Left lung (tissue), 10 donors: ENCODE data around the gene HACD1. TPM values are rescaled to one million over a fixed set of nuclear protein-coding genes. Genes with fewer than 3 reads are reported as not detected.
A peak's percentile ranks its signal among the peaks of the same experiment; 100 is the strongest.

Experiments
- ATAC-seq: fragments of 200-7000 bp; cut with Tn5 transposase; one replicate; pipeline ENCODE4 v1.9.1; 2020; ENCODE audit warnings: moderate library complexity
- DNase-seq, 4 donors: peaks; one replicate each; pipeline ENCODE4 v3.0.0-alpha.2; 2013 to 2020
- H3K27ac ChIP-seq, 2 donors: fragments of 200-600 bp; sonication (generic) in 1 of 2; one replicate each; pipeline versions ENCODE4 v1.5.0 to v1.8.0; 2020 to 2021
- H3K27me3 ChIP-seq, 2 donors: fragments of 200-600 bp; sonication (generic) in 1 of 2; one replicate each; pipeline versions ENCODE4 v1.5.0 to v1.8.0; 2020 to 2021
- H3K36me3 ChIP-seq, 2 donors: fragments of 200-600 bp; sonication (generic) in 1 of 2; one replicate each; pipeline versions ENCODE4 v1.5.0 to v1.8.0; 2020 to 2021
- H3K4me1 ChIP-seq, 2 donors: fragments of 200-600 bp; one replicate each; pipeline ENCODE4 v1.8.0; 2021
- H3K4me3 ChIP-seq, 2 donors: fragments of 200-600 bp; sonication (generic) in 1 of 2; one replicate each; pipeline versions ENCODE4 v1.5.0 to v1.8.0; 2020 to 2021; ENCODE audit warnings: mild to moderate bottlenecking in 1 of 2
- H3K9me3 ChIP-seq, 2 donors: fragments of 200-600 bp; sonication (generic) in 1 of 2; one replicate each; pipeline versions ENCODE4 v1.5.0 to v1.8.0; 2020 to 2021
- CTCF ChIP-seq, 2 donors: fragments of 200-600 bp; sonication (generic) in 1 of 2; IDR thresholded peaks; one replicate each; pipeline versions ENCODE4 v1.5.0 to v1.8.0; 2021; ENCODE audit warnings: antibody characterized with exemption in 2 of 2
- intact Hi-C, 2 donors: fragments of 100-400 bp; cut with DNase I; formaldehyde crosslinking; loops; one replicate each; pipeline versions ENCODE4 v1.11.2 to v1.14.2; 2022
- polyA plus RNA-seq, 6 donors: library from polyadenylated mRNA; unstranded; fragments of 120-200 nt; gene quantifications; one replicate each; pipeline ENCODE4 v1.2.1, GENCODE V29; 2013; ENCODE audit not compliant: insufficient read length in 6 of 6
- total RNA-seq, 2 donors: library from RNA; stranded (reverse); fragmentation: NEBNext Ultra II Directional; extraction: Animal tissue kit (Norgen Biotek cat#: 25700); gene quantifications; one replicate each; pipeline ENCODE4 v1.2.1, GENCODE V29; 2021
- donor health status: DM: no; HTN: yes; CAD: no.
- donor health status: DM: no; HTN: no; CAD: no.

HACD1 gene
- total and polyA plus RNA-seq, 8 donors: 21.8 to 47.0 (median 25.1) TPM

- Histone ChIP-seq H3K36me3 (no peaks in the 10 kb centered on the region), H3K27me3 (no peaks in the 10 kb centered on the region), H3K27ac (no peak overlapping the region), H3K9me3 (peaks cover 0 to 5% of the 10 kb centered on the region in 2 donors), H3K4me3 (no peak overlapping the region), H3K4me1 (peaks cover 0 to 43% of the 10 kb centered on the region in 2 donors)
- no peak for DNase-seq
- no peak for ATAC-seq
- no peak for TF ChIP-seq CTCF (IDR thresholded peaks at IDR 0.05)
- intact Hi-C loops: no loop called here
Observed at GRCh38 chr10:17655009-17655408, 37.8 kb upstream of the HACD1 start.

- Histone ChIP-seq H3K36me3 (no peaks in the 10 kb centered on the region), H3K9me3 (peaks cover 0 to 5% of the 10 kb centered on the region in 2 donors), H3K27ac (no peak overlapping the region), H3K4me3 (no peak overlapping the region), H3K4me1 (peaks cover 0 to 60% of the 10 kb centered on the region in 2 donors), H3K27me3 (no peaks in the 10 kb centered on the region)
- DNase-seq (no peak), ATAC-seq (peak; percentile 31)
- intact Hi-C loops: no loop called here
- no peak for TF ChIP-seq CTCF (IDR thresholded peaks at IDR 0.05)
Observed at GRCh38 chr10:17652585-17652984, 35.4 kb upstream of the HACD1 start.

GRCh38 chr10:17651896-17652295 is 34.7 kb upstream of the HACD1 start:
- no peaks in the 10 kb centered on the region for H3K27me3 ChIP-seq
- TF ChIP-seq CTCF (IDR thresholded peaks at IDR 0.05): no peak
- no peak overlapping the region for H3K4me3 ChIP-seq
- peaks cover under 1 to 60% of the 10 kb centered on the region in 2 donors for H3K4me1 ChIP-seq
- H3K9me3 ChIP-seq: peaks cover 0 to 5% of the 10 kb centered on the region in 2 donors
- intact Hi-C loops: no loop called here
- H3K36me3 ChIP-seq: no peaks in the 10 kb centered on the region
- ATAC-seq: no peak
- H3K27ac ChIP-seq: peak overlapping the region in 1 of 2 donors; percentile 14
- DNase-seq: no peak

- TF ChIP-seq CTCF (IDR thresholded peaks at IDR 0.05): no peak
- Histone ChIP-seq H3K27me3 (no peaks in the 10 kb centered on the region), H3K36me3 (no peaks in the 10 kb centered on the region), H3K27ac (no peak overlapping the region), H3K4me1 (peaks cover 10 to 65% of the 10 kb centered on the region in 2 donors), H3K4me3 (no peak overlapping the region), H3K9me3 (peaks cover 0 to 5% of the 10 kb centered on the region in 2 donors)
- ATAC-seq (no peak), DNase-seq (no peak)
- intact Hi-C loops: no loop called here
Observed at GRCh38 chr10:17650416-17650815, 33.2 kb upstream of the HACD1 start.

- no peak for DNase-seq
- Histone ChIP-seq H3K4me3 (no peak overlapping the region), H3K27me3 (no peaks in the 10 kb centered on the region), H3K27ac (no peak overlapping the region), H3K4me1 (peaks cover 16 to 65% of the 10 kb centered on the region in 2 donors), H3K36me3 (no peaks in the 10 kb centered on the region), H3K9me3 (peaks cover 0 to 5% of the 10 kb centered on the region in 2 donors)
- intact Hi-C loops: no loop called here
- no peak for TF ChIP-seq CTCF (IDR thresholded peaks at IDR 0.05)
- ATAC-seq: no peak
Observed at GRCh38 chr10:17649836-17650235, 32.7 kb upstream of the HACD1 start.
